HG03108 (cell line): ENCODE results near the gene RLIM.

Experiments
- ATAC-seq: cut with Tn5 transposase; IDR thresholded peaks from one replicate; pipeline ENCODE4 v1.9.1; 2021; ENCODE audit warnings: moderate library complexity; ENCODE audit not compliant: unreplicated experiment

Gene RLIM

DNA sequence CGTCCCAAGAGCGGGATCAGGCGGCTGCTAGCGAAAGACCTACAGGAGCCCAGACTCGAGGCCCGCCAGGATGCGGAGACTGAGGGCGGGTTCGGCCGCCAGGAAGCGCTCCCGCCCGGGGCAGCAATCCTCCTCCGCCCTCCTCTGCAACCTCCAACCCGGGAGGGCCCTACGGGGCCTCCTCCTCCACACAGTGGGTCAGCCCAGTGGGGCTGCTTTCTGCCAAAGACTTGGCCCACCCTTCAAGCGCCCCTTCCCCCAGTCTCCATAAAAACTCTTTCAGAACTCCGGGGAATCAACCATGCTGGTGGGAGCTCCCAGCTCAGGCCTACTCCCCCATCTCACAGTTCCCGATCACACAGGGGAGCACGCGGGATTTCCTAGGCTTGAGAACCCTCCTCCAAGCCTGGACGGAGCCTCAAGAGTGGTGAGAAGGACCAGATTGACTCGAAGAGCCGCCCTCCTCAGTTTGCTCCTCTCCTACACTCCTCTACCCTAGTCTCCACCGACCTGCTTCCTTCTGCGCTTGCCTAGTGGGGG, 77.5 kb downstream of the RLIM start:
- peak; percentile 22 for ATAC-seq

GRCh38 chrX:74536152-74536831, 78.1 kb downstream of the RLIM start:
- ATAC-seq = peak; percentile 46

- no peak for ATAC-seq
Measured at GRCh38 chrX:74535408-74536151, 78.8 kb downstream of the RLIM start.
